ENCODE data around the gene PLRG1. TPM values are rescaled to one million over a fixed set of nuclear protein-coding genes. Genes with fewer than 3 reads are reported as not detected.

PLRG1 gene
- total and polyA plus RNA-seq, 5 donors from 2014 or later = 39.6 to 85.2 (median 78.4) TPM

GRCh38 chr4:154559494-154560418, 9.6 kb upstream of the PLRG1 start:
- H3K27ac ChIP-seq (ENCODE audit: insufficient read depth, low read length, poor library complexity, severe bottlenecking) = no peak overlapping the region
- H3K9me3 ChIP-seq (ENCODE audit: control insufficient read depth in 2 of 2, low read length in 2 of 2) = no peaks in the 10 kb centered on the region
- H3K4me1 ChIP-seq (ENCODE audit: control insufficient read depth, insufficient read depth, low read length, poor library complexity, severe bottlenecking) = no peaks in the 10 kb centered on the region
- Mint-ChIP-seq H3K9me3 (peaks cover 0 to 2% (median 0%) of the 10 kb centered on the region in 7 donors), H3K4me1 (peaks cover 0 to 6% (median 0%) of the 10 kb centered on the region in 4 donors), H3K27ac (no peak overlapping the region), H3K36me3 (no peaks in the 10 kb centered on the region), H3K27me3 (peaks cover 21% of the 10 kb centered on the region), H3K4me3 (no peak overlapping the region)
- H3K36me3 ChIP-seq (ENCODE audit: control insufficient read depth, insufficient read depth, low read length) = no peaks in the 10 kb centered on the region
- H3K4me3 ChIP-seq (ENCODE audit: low read depth, low read length) = no peak overlapping the region
- ATAC-seq (ENCODE audit: low read depth in 2 of 2) = no peak
- H3K27me3 ChIP-seq (ENCODE audit: control insufficient read depth, insufficient read depth, low read length) = peaks cover 9% of the 10 kb centered on the region
- peak in 1 of 3 donors; percentile 41 for DNase-seq

DNA sequence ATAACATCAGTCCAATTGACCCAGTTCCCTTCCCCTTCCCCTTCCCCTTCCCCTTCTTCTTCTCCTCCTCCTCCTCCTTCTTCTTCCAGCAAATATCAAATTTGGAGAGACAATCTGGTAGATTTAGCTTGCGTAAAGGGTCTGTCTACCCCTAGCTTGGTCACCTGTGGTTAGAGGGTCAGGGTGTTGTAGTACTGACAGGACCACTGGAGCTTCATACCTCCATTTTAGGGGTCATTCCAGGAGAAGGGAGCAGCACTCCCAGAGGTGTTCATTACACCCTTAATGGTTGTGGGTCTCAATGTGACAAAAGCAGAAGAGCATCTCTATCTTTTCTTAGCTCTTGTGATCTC, 8.9 kb upstream of the PLRG1 start:
- Histone ChIP-seq H3K36me3 (ENCODE audit: control insufficient read depth, insufficient read depth, low read length) (no peaks in the 10 kb centered on the region), H3K4me1 (ENCODE audit: control insufficient read depth, insufficient read depth, low read length, poor library complexity, severe bottlenecking) (no peaks in the 10 kb centered on the region), H3K27ac (ENCODE audit: insufficient read depth, low read length, poor library complexity, severe bottlenecking) (no peak overlapping the region), H3K4me3 (ENCODE audit: low read depth, low read length) (no peak overlapping the region), H3K27me3 (ENCODE audit: control insufficient read depth, insufficient read depth, low read length) (peaks cover 9% of the 10 kb centered on the region), H3K9me3 (ENCODE audit: control insufficient read depth in 2 of 2, low read length in 2 of 2) (no peaks in the 10 kb centered on the region)
- H3K9me3 Mint-ChIP-seq = peaks cover 0 to 2% (median 0%) of the 10 kb centered on the region in 7 donors
- no peak overlapping the region for H3K4me3 Mint-ChIP-seq
- H3K4me1 Mint-ChIP-seq = peaks cover 0 to 6% (median 0%) of the 10 kb centered on the region in 4 donors
- H3K27ac Mint-ChIP-seq = no peak overlapping the region
- no peaks in the 10 kb centered on the region for H3K36me3 Mint-ChIP-seq
- DNase-seq (no peak), ATAC-seq (ENCODE audit: low read depth in 2 of 2) (no peak)
- peaks cover 21% of the 10 kb centered on the region for H3K27me3 Mint-ChIP-seq

DNA sequence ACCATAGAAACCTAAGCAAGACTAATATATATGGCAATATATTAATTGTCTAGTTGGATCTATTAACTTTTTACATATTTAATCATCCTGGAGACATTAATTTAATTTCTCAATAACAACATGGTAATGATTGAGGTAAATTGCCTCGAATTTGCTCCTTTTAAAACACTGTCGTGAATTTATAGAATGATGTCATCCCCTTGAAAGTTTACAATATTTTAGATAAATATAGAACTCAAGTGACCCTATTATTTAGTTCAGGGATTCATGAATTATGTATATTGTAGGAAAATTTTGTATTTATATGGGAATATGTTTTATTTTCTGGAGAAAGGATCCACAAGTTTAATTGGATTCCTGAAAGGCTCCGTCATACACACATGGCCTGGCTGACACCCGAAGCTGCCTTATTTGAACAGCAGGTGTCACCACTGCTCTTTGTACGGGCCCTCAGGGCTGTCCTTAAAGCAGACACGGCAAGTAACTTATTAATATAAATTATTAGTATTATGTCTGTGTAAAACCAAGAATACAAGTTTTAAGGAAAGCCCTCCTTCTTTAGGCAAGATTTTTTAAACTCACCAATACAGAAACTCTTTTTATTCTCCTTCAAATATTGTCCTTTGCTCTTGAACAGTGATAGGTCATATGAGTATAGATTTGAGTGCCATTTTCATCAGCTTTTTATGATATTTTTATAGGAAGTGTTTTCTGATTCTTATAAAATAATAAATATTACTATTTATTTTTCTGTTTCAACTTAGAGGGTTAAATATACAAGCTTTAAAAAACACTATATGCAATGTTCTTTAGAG, 1.9 kb upstream of the PLRG1 start:
- H3K27ac Mint-ChIP-seq = no peak overlapping the region
- peak; percentile 46 to 56 for ATAC-seq (ENCODE audit: low read depth in 2 of 2)

DNA sequence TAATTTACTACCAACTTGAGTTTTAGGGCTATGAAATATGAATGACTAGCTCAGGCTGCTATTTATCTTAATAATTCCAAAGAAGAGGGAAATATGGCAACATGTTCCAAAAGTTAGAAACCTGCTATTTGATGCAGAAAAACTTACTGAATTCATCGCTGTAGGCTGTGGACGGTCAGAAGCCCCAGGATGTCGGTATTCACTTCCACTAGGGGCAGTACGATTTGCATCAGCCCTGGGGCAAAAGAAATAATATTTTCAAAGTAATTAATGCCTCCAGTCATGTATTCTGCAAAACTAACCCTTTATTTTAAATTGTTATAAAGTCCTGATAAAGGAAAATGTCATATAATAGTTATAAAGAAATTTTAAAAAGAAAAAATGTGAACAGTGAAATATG, 4.5 kb downstream of the PLRG1 start:
- Histone ChIP-seq H3K9me3 (ENCODE audit: control insufficient read depth in 2 of 2, low read length in 2 of 2) (no peaks in the 10 kb centered on the region), H3K4me1 (ENCODE audit: control insufficient read depth, insufficient read depth, low read length, poor library complexity, severe bottlenecking) (peaks cover 30% of the 10 kb centered on the region), H3K27me3 (ENCODE audit: control insufficient read depth, insufficient read depth, low read length) (no peaks in the 10 kb centered on the region), H3K36me3 (ENCODE audit: control insufficient read depth, insufficient read depth, low read length) (peaks cover 69% of the 10 kb centered on the region), H3K4me3 (ENCODE audit: low read depth, low read length) (no peak overlapping the region), H3K27ac (ENCODE audit: insufficient read depth, low read length, poor library complexity, severe bottlenecking) (no peak overlapping the region)
- peaks cover 11 to 36% (median 26%) of the 10 kb centered on the region in 4 donors for H3K4me1 Mint-ChIP-seq
- H3K27me3 Mint-ChIP-seq = no peaks in the 10 kb centered on the region
- H3K36me3 Mint-ChIP-seq = peaks cover 37% of the 10 kb centered on the region
- peaks cover 0 to 1% (median 0%) of the 10 kb centered on the region in 7 donors for H3K9me3 Mint-ChIP-seq
- H3K4me3 Mint-ChIP-seq = no peak overlapping the region
- no peak for DNase-seq
- H3K27ac Mint-ChIP-seq = no peak overlapping the region
- no peak for ATAC-seq (ENCODE audit: low read depth in 2 of 2)

More for the DNA sequence above, 1.9 kb upstream of the PLRG1 start:
- Histone ChIP-seq H3K27me3 (ENCODE audit: control insufficient read depth, insufficient read depth, low read length) (no peaks in the 10 kb centered on the region), H3K27ac (ENCODE audit: insufficient read depth, low read length, poor library complexity, severe bottlenecking) (no peak overlapping the region), H3K4me3 (ENCODE audit: low read depth, low read length) (no peak overlapping the region), H3K36me3 (ENCODE audit: control insufficient read depth, insufficient read depth, low read length) (peaks cover 7% of the 10 kb centered on the region), H3K4me1 (ENCODE audit: control insufficient read depth, insufficient read depth, low read length, poor library complexity, severe bottlenecking) (peaks cover 38% of the 10 kb centered on the region), H3K9me3 (ENCODE audit: control insufficient read depth in 2 of 2, low read length in 2 of 2) (no peaks in the 10 kb centered on the region)
- Mint-ChIP-seq H3K9me3 (peaks cover 0 to 2% (median 0%) of the 10 kb centered on the region in 7 donors), H3K4me3 (peak overlapping the region in 3 of 4 donors; percentile 30 to 80 (median 58)), H3K36me3 (peaks cover 6% of the 10 kb centered on the region), H3K4me1 (peaks cover 11 to 39% (median 24%) of the 10 kb centered on the region in 4 donors), H3K27me3 (no peaks in the 10 kb centered on the region)
- DNase-seq = peak; percentile 58 to 81 (median 76)

- Histone ChIP-seq H3K4me3 (ENCODE audit: low read depth, low read length) (no peak overlapping the region), H3K27ac (ENCODE audit: insufficient read depth, low read length, poor library complexity, severe bottlenecking) (no peak overlapping the region), H3K36me3 (ENCODE audit: control insufficient read depth, insufficient read depth, low read length) (peaks cover 98% of the 10 kb centered on the region), H3K27me3 (ENCODE audit: control insufficient read depth, insufficient read depth, low read length) (no peaks in the 10 kb centered on the region), H3K4me1 (ENCODE audit: control insufficient read depth, insufficient read depth, low read length, poor library complexity, severe bottlenecking) (no peaks in the 10 kb centered on the region), H3K9me3 (ENCODE audit: control insufficient read depth in 2 of 2, low read length in 2 of 2) (no peaks in the 10 kb centered on the region)
- no peaks in the 10 kb centered on the region for H3K27me3 Mint-ChIP-seq
- ATAC-seq (ENCODE audit: low read depth in 2 of 2) (no peak), DNase-seq (no peak)
- peaks cover 50% of the 10 kb centered on the region for H3K36me3 Mint-ChIP-seq
- no peak overlapping the region for H3K4me3 Mint-ChIP-seq
- no peaks in the 10 kb centered on the region for H3K9me3 Mint-ChIP-seq
- peaks cover 0 to 10% (median 6%) of the 10 kb centered on the region in 4 donors for H3K4me1 Mint-ChIP-seq
- H3K27ac Mint-ChIP-seq = no peak overlapping the region
Observed at GRCh38 chr4:154542271-154542879, 7.8 kb downstream of the PLRG1 start.

GRCh38 chr4:154534296-154534695, 15.9 kb downstream of the PLRG1 start:
- H3K27me3 Mint-ChIP-seq = no peaks in the 10 kb centered on the region
- H3K27ac Mint-ChIP-seq = peak overlapping the region in 2 of 3 donors; percentile 72 to 75
- peaks cover 10% of the 10 kb centered on the region for H3K36me3 Mint-ChIP-seq

GRCh38 chr4:154529728-154530519, 20.3 kb downstream of the PLRG1 start:
- Histone ChIP-seq H3K4me3 (ENCODE audit: low read depth, low read length) (no peak overlapping the region), H3K36me3 (ENCODE audit: control insufficient read depth, insufficient read depth, low read length) (no peaks in the 10 kb centered on the region), H3K27me3 (ENCODE audit: control insufficient read depth, insufficient read depth, low read length) (no peaks in the 10 kb centered on the region), H3K4me1 (ENCODE audit: control insufficient read depth, insufficient read depth, low read length, poor library complexity, severe bottlenecking) (no peaks in the 10 kb centered on the region), H3K27ac (ENCODE audit: insufficient read depth, low read length, poor library complexity, severe bottlenecking) (no peak overlapping the region), H3K9me3 (ENCODE audit: control insufficient read depth in 2 of 2, low read length in 2 of 2) (no peaks in the 10 kb centered on the region)
- no peak overlapping the region for H3K27ac Mint-ChIP-seq
- DNase-seq (no peak), ATAC-seq (ENCODE audit: low read depth in 2 of 2) (no peak)
- H3K27me3 Mint-ChIP-seq = peaks cover 9% of the 10 kb centered on the region
- peaks cover 0 to 4% (median 0%) of the 10 kb centered on the region in 4 donors for H3K4me1 Mint-ChIP-seq
- no peaks in the 10 kb centered on the region for H3K9me3 Mint-ChIP-seq
- no peaks in the 10 kb centered on the region for H3K36me3 Mint-ChIP-seq
- no peak overlapping the region for H3K4me3 Mint-ChIP-seq

More at GRCh38 chr4:154534296-154534695, 15.9 kb downstream of the PLRG1 start:
- Histone ChIP-seq H3K9me3 (ENCODE audit: control insufficient read depth in 2 of 2, low read length in 2 of 2) (no peaks in the 10 kb centered on the region), H3K27ac (ENCODE audit: insufficient read depth, low read length, poor library complexity, severe bottlenecking) (no peak overlapping the region), H3K27me3 (ENCODE audit: control insufficient read depth, insufficient read depth, low read length) (no peaks in the 10 kb centered on the region), H3K36me3 (ENCODE audit: control insufficient read depth, insufficient read depth, low read length) (peaks cover 35% of the 10 kb centered on the region), H3K4me1 (ENCODE audit: control insufficient read depth, insufficient read depth, low read length, poor library complexity, severe bottlenecking) (no peaks in the 10 kb centered on the region), H3K4me3 (ENCODE audit: low read depth, low read length) (no peak overlapping the region)
- Mint-ChIP-seq H3K4me3 (no peak overlapping the region), H3K4me1 (peaks cover 0 to 4% (median 0%) of the 10 kb centered on the region in 4 donors), H3K9me3 (no peaks in the 10 kb centered on the region)
- ATAC-seq (ENCODE audit: low read depth in 2 of 2) = no peak
- DNase-seq = no peak

All from CD4-positive, CD25-positive, alpha-beta regulatory T cell (primary cell).